ENCODE measurements around the gene SOCS1.
"Not testable (repeated sequence)": the region's sequence is repeated elsewhere in the genome, so short reads cannot be mapped to it uniquely, and the experiment has no call there.

- TF ChIP-seq CTCF, EP300 (IDR thresholded peaks at IDR 0.05): not testable (repeated sequence)
These were observed 35.5 kb downstream of the SOCS1 start for GRCh38 chr16:11220507-11220906.
